Ovary (tissue), 3 donors: ENCODE data around the gene ABCB1.

Experiments used
- EP300 ChIP-seq: sonication (generic); formaldehyde crosslinking; IDR thresholded peaks from one replicate; pipeline ENCODE4 v1.6.1; 2017; ENCODE audit warnings: antibody characterized with exemption
- TF ChIP-seq, protein P1 (sequence below), 3 donors: fragments of 450-650 bp in 2 of 3; fragments of 200-600 bp in 1 of 3; IDR thresholded peaks; one replicate each; pipeline versions ENCODE4 v1.5.1 to v1.8.0; 2016 to 2022; ENCODE audit warnings: antibody characterized with exemption in 3 of 3, mild to moderate bottlenecking in 1 of 3
- donor health status: DM: no; HTN: no; CAD: no.

- TF ChIP-seq, protein P1, sequence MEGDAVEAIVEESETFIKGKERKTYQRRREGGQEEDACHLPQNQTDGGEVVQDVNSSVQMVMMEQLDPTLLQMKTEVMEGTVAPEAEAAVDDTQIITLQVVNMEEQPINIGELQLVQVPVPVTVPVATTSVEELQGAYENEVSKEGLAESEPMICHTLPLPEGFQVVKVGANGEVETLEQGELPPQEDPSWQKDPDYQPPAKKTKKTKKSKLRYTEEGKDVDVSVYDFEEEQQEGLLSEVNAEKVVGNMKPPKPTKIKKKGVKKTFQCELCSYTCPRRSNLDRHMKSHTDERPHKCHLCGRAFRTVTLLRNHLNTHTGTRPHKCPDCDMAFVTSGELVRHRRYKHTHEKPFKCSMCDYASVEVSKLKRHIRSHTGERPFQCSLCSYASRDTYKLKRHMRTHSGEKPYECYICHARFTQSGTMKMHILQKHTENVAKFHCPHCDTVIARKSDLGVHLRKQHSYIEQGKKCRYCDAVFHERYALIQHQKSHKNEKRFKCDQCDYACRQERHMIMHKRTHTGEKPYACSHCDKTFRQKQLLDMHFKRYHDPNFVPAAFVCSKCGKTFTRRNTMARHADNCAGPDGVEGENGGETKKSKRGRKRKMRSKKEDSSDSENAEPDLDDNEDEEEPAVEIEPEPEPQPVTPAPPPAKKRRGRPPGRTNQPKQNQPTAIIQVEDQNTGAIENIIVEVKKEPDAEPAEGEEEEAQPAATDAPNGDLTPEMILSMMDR (IDR thresholded peaks at IDR 0.05): no peak
- no peak for TF ChIP-seq EP300
Measured at GRCh38 chr7:87494454-87494853, 106.2 kb downstream of the ABCB1 start.
